GM12878 (cell line): ENCODE data around the gene SLC35E3. TPM values are rescaled to one million over a fixed set of nuclear protein-coding genes. Genes with fewer than 3 reads are reported as not detected.
A peak's percentile ranks its signal among the peaks of the same experiment; 100 is the strongest.
"Not testable (repeated sequence)": the region's sequence is repeated elsewhere in the genome, so short reads cannot be mapped to it uniquely, and the experiment has no call there.

Experiments used
- ATAC-seq: fragments of 200-7000 bp; cut with Tn5 transposase; 3 replicates; pipeline ENCODE4 v1.9.1; 2020; ENCODE audit warnings: mild to moderate bottlenecking, moderate library complexity
- BruUV-seq: library from RNA; stranded (reverse); fragments of 400-500 nt; replicated peaks from 2 replicates; lab custom pipeline; 2021; lab: Mats Ljungman, UMichigan
- CTCF ChIA-PET: fragments of 300-600 bp; sonication (Branson Sonifier 250); formaldehyde crosslinking; extraction: SDS; loops from one replicate; lab custom pipeline; 2021; ENCODE audit warnings: inconsistent platforms; lab: Yijun Ruan, JAX
- POLR2A ChIA-PET: fragments of 350-600 bp; formaldehyde crosslinking; extraction: SDS; loops from one replicate; lab custom pipeline; 2021; ENCODE audit warnings: inconsistent platforms; lab: Charles Lee
- RAD21 ChIA-PET: fragments of 300-600 bp; sonication (Branson Sonifier 250); formaldehyde crosslinking; loops from one replicate; lab custom pipeline; 2023; ENCODE audit warnings: antibody characterized with exemption; ENCODE audit not compliant: unreplicated experiment; lab: Charles Lee
- SMC1A ChIA-PET: fragments of 300-600 bp; sonication (Branson Sonifier 250); formaldehyde crosslinking; loops from one replicate; lab custom pipeline; 2023; ENCODE audit not compliant: unreplicated experiment, uncharacterized antibody; lab: Charles Lee
- DNase-seq: peaks from one replicate; pipeline ENCODE4 v3.0.0-alpha.2; 2011; ENCODE audit warnings: low read depth, low spot score
- FAIRE-seq: peaks from 3 replicates; lab custom pipeline; 2011; peaks lifted over from hg19 to GRCh38; lab: Jason Lieb, UNC
- H2AFZ ChIP-seq: 2 replicates; pipeline ENCODE4 v1.6.0; 2011; ENCODE audit warnings: low read depth, low read length, control low read depth; ENCODE audit not compliant: control insufficient read depth
- H3K27ac ChIP-seq: 2 replicates; pipeline ENCODE4 v1.5.1; 2011; ENCODE audit warnings: control low read depth; ENCODE audit not compliant: control insufficient read depth, insufficient read depth
- H3K27me3 ChIP-seq, 2 experiments: replicated peaks in 1 of 2; 2 replicates each; pipeline versions ENCODE4 v1.6.0 to v1.6.1; 2011; ENCODE audit warnings: low read length in 1 of 2; ENCODE audit not compliant: control insufficient read depth in 2 of 2, insufficient read depth in 2 of 2
- H3K36me3 ChIP-seq, 2 experiments: 2 replicates each; pipeline ENCODE4 v1.5.1; 2011; ENCODE audit warnings: low read length in 1 of 2; ENCODE audit not compliant: control insufficient read depth in 2 of 2, insufficient read depth in 2 of 2
- H3K4me1 ChIP-seq: 2 replicates; pipeline ENCODE4 v1.6.1; 2011; ENCODE audit warnings: mild to moderate bottlenecking, low read length, moderate library complexity, mixed read lengths; ENCODE audit not compliant: control insufficient read depth, insufficient read depth
- H3K4me2 ChIP-seq: 2 replicates; pipeline ENCODE4 v1.6.0; 2011; ENCODE audit warnings: control low read depth; ENCODE audit not compliant: control insufficient read depth, insufficient read depth
- H3K4me3 ChIP-seq: fragments of 200-600 bp; sonication (generic); 2 replicates; pipeline ENCODE4 v1.5.1; 2016
- H3K79me2 ChIP-seq: 2 replicates; pipeline ENCODE4 v1.6.0; 2011; ENCODE audit warnings: low read length; ENCODE audit not compliant: control insufficient read depth, insufficient read depth
- H3K9ac ChIP-seq: 2 replicates; pipeline ENCODE4 v1.8.0; 2011; ENCODE audit warnings: low read length, control low read depth, mixed read lengths; ENCODE audit not compliant: control insufficient read depth, insufficient read depth
- H3K9me3 ChIP-seq: replicated peaks from 3 replicates; pipeline ENCODE4 v1.5.1; 2011; ENCODE audit warnings: mild to moderate bottlenecking, low read length; ENCODE audit not compliant: control insufficient read depth, insufficient read depth
- H4K20me1 ChIP-seq: 2 replicates; pipeline ENCODE4 v1.6.0; 2011; ENCODE audit not compliant: control insufficient read depth, insufficient read depth
- CEBPB ChIP-seq, 2 experiments: fragments of 150-350 bp in 1 of 2; IDR thresholded peaks; 2 replicates each; pipeline ENCODE4 v1.6.1; 2012 to 2014; ENCODE audit warnings: low read depth in 2 of 2, low read length in 2 of 2, borderline replicate concordance in 1 of 2, inconsistent platforms in 1 of 2
- MTA3 ChIP-seq: IDR thresholded peaks from 2 replicates; pipeline ENCODE4 v1.6.1; 2012; ENCODE audit warnings: low read length, inconsistent platforms, borderline replicate concordance
- NFYA ChIP-seq: IDR thresholded peaks from 2 replicates; pipeline ENCODE4 v1.6.1; 2011; ENCODE audit warnings: low read depth, mild to moderate bottlenecking, low read length, improper control_type of control experiment, borderline replicate concordance
- WGBS: methylation state at CpG from one replicate; pipeline ENCODE4 v1.1.6; 2016; ENCODE audit warnings: low lambda C conversion rate; ENCODE audit not compliant: insufficient replicate concordance, insufficient coverage; ENCODE audit errors: missing lambda C conversion rate; 5-methylcytosine and 5-hydroxymethylcytosine counted together
- in situ Hi-C: fragments of 300-500 bp; cut with MboI; formaldehyde crosslinking; loops from 9 replicates; pipeline ENCODE4 v1.14.3; 2018; ENCODE audit warnings: mixed read lengths
- intact Hi-C: fragments of 100-400 bp; cut with micrococcal nuclease; formaldehyde crosslinking; loops from one replicate; pipeline ENCODE4 v1.14.2; 2022; ENCODE audit not compliant: unreplicated experiment
- polyA plus RNA-seq, 11 experiments: library from polyadenylated mRNA; depleted of rRNA in 4 of 11; unstranded in 6 of 11; stranded (reverse) in 5 of 11; fragments of >200 nt; fragmentation: Nextera tagmentation in 4 of 11; fragmentation: Illumina TruSeq in 1 of 11; extraction: Ambion mirVana in 4 of 11; extraction: Trizol in 1 of 11; gene quantifications; 1 replicate in 1 of 11; 2 replicates in 10 of 11; pipeline versions ENCODE4 v1.2.1 to v1.2.3, GENCODE V29; 2011 to 2016; ENCODE audit warnings: inconsistent platforms in 2 of 11, missing spikeins in 2 of 11, low read depth in 1 of 11
- total RNA-seq, 4 experiments: library from RNA; depleted of rRNA in 3 of 4; stranded (reverse); fragments of >200 nt in 3 of 4; fragmentation: Illumina TruSeq in 1 of 4; extraction: Trizol in 1 of 4; gene quantifications; 2 replicates each; pipeline versions ENCODE4 v1.2.1 to v1.2.3, GENCODE V29; 2013 to 2021

Gene SLC35E3
- total and polyA plus RNA-seq, 10 of the 15 experiments (the other 5 are each of a cell fraction or from before 2014, with no cell fraction given): 3.6 to 19.8 (median 6.1) TPM

DNA sequence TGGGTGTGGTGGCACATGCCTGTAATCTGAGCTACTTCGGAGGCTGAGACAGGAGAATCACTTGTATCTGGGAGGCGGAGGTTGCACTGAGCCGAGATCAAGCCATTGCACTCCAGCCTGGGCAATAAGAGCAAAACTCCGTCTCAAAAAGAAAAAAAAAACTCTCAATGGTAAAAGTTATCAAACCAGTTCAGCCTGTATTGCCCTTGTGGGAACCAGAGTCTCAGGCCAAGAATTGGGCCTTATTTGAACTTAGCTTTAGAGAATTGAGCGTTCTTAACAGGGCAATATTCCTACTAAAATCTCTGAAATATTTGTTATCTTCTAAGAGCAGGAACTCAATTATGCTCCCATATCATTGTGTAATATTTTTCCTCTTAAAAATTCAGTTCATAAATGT lies 54.3 kb downstream of the SLC35E3 start:
- H3K9ac ChIP-seq: no peak overlapping the region
- WGBS: 85% methylated on average over 5 of the region's 5 CpGs
- in situ Hi-C loops: no loop called here

DNA sequence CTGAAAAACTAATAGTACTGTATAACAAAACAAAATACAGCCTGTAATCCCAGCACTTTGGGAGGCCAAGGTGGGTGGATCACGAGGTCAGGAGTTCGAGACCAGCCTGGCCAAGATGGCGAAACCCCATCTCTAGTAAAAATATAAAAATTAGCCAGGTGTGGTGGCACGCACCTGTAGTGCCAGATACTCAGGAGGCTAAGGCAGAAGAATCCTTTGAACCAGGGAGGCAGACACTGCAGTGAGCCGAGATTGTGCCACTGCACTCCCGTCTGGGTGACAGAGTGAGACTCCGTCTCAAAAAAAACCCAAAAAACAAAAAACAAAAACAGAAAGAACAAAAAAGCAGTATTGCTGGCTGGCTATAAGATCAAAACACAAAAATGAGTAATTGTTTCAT lies 55.1 kb downstream of the SLC35E3 start:
- H3K36me3 ChIP-seq, RAD21 ChIA-PET, H4K20me1 ChIP-seq, POLR2A ChIA-PET, H3K27ac ChIP-seq, H3K9ac ChIP-seq, H2AFZ ChIP-seq, H3K4me1 ChIP-seq, BruUV-seq, in situ Hi-C loops, CTCF ChIA-PET, intact Hi-C loops, H3K4me3 ChIP-seq, H3K79me2 ChIP-seq, SMC1A ChIA-PET, ATAC-seq, DNase-seq, H3K27me3 ChIP-seq, H3K9me3 ChIP-seq, H3K4me2 ChIP-seq: not testable (repeated sequence)
- 93% methylated on average over 7 of the region's 7 CpGs for WGBS
- peak; percentile 59 for FAIRE-seq

More for the DNA sequence above, 54.3 kb downstream of the SLC35E3 start:
- RAD21 ChIA-PET: no interaction called here
- Histone ChIP-seq H2AFZ (no peak overlapping the region), H3K9me3 (no peaks in the 10 kb centered on the region), H3K79me2 (no peaks in the 10 kb centered on the region), H3K36me3 (no peaks in the 10 kb centered on the region), H4K20me1 (no peaks in the 10 kb centered on the region), H3K4me3 (no peak overlapping the region), H3K27me3 (no peaks in the 10 kb centered on the region), H3K4me2 (no peak overlapping the region)
- intact Hi-C loops: no loop called here
- SMC1A ChIA-PET: interaction anchor here (0.8 to 1.1 kb wide), 2 partner anchors 14 to 17 kb away, joined by 3 read pairs; no protein-coding TSS in a partner anchor
- CTCF ChIA-PET: no interaction called here
- no TSS peak for BruUV-seq
- FAIRE-seq: no peak
- no peak for ATAC-seq
- POLR2A ChIA-PET: no interaction called here
- TF ChIP-seq NFYA (no peak), CEBPB (IDR thresholded peaks at IDR 0.05; ENCODE audit: borderline replicate concordance in 1 of 2, low read depth in 2 of 2, low read length in 2 of 2) (no peak), MTA3 (no peak)
- TF ChIP-seq, all 136 proteins: peak for 0
- Histone ChIP-seq H3K4me1 (peaks cover 6% of the 10 kb centered on the region; the same call in 1 of the 2 replicates), H3K27ac (no peak overlapping the region)
- DNase-seq: no peak

- H4K20me1 ChIP-seq, intact Hi-C loops, CTCF ChIA-PET, H3K4me3 ChIP-seq, H3K79me2 ChIP-seq, H3K9ac ChIP-seq, BruUV-seq, H3K36me3 ChIP-seq, H3K9me3 ChIP-seq, H3K4me1 ChIP-seq, H3K27me3 ChIP-seq, SMC1A ChIA-PET, in situ Hi-C loops, RAD21 ChIA-PET, FAIRE-seq, POLR2A ChIA-PET, DNase-seq: not testable (repeated sequence)
- H3K27ac ChIP-seq: peak overlapping the region; percentile 37; the same call in 1 of the 2 replicates
- H3K4me2 ChIP-seq: peak overlapping the region; percentile 47
- ATAC-seq: peak; percentile 55
- WGBS: 0% methylated on average over 2 of the region's 2 CpGs
- H2AFZ ChIP-seq: peak overlapping the region; percentile 56
Observed at GRCh38 chr12:68802372-68802745, 56.4 kb downstream of the SLC35E3 start.
